Measurements from ENCODE around the gene ATP1B1.
"Not testable (repeated sequence)": the region's sequence is repeated elsewhere in the genome, so short reads cannot be mapped to it uniquely, and the experiment has no call there.

The ATP1B1 gene

DNA sequence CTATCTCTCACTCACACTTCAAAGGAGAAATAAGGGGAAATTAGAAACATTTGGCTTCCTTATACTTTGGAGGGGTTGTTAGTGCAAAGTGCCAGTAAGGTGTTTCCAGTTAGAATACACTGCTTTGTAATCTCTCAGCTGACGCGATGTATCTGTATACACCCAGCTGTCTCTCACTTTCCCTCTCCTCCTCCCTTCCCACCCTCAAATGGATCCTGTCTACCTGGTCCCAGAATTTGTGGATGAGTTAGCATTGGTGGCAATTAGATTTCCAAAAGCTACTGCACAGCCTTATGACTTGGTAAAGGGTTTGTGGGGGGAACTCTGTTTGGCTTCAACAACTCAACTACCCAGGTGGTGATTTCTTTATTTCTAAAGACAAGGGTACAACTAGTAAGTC lies 10.5 kb downstream of the ATP1B1 start:
- no peak for DNase-seq

DNA sequence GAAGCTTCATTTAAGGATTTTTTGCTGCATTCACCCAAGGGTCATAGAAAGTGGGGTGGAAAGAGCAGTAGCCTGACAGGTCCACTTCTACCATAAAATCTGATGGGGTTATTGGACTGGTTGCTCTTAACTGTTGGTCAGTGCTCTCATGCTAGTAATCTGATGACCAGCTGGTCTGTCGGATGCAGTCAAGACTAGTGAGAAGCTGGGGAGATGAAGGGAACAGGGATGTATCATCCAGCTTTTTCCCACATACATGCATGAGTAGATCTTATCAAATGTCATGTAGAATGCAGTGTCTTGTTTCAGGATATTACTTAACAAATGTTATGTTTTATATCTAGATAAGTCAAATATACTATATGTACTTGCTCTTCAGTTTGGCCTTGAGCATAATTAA lies 11.1 kb downstream of the ATP1B1 start:
- DNase-seq = no peak

DNA sequence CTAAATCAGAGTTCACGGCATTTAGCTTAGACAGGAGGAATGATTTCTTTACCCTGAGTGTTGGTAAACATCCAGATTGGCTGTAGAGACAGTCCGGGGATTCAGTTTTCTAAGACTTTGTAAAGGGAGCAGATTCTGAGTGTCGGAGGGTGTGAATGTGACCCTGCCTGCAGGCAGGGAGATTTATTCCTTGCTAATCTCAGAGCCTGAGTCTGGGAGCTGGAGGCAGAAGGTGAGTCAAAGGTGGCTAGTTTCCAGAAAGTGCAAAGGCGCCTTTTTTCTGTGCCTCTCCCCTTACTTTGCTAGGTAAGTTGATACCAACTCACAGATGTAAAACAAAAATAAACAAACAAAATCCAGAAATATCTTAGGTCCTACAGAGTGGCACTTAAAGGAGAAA lies 11.7 kb downstream of the ATP1B1 start:
- no peak for DNase-seq

DNA sequence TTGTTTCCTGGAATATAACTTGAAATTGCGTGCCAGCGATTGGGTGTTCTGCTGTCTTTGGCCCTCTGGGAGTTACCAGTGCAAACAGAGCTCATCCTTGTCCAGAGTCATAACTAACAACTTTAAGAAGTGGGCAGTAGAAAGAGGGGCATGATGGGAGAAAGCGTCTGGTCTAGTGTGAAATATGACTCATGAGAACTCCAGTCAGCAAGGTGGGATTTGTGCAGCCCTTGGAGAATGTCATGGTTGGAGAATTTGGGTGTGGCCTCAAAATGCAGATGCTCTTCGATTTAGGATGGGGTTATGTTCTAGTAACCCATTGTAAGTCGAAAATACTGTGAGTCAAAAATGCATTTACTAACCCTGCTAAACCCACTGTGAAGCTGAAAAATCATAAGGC lies 12.9 kb downstream of the ATP1B1 start:
- no peak for DNase-seq

DNA sequence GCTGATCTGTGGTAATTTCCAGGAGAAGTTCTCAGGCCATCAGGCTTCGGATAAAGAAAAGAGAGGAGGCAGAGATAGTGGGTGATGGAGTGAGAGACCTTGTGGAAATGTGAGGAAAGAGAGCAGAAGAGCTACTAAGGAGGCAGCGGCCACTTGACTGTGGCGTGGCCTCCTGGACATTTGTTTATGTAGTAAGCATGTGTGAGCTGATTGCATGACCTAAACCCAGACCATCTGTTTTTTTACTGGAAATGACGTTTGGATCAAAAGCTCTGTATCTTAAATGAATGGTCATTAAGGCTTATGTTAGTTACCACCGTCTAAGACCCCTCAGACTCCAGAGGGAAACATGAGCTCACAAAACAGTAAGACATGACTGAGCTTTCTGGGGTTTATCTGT lies 13.6 kb downstream of the ATP1B1 start:
- DNase-seq = no peak

DNA sequence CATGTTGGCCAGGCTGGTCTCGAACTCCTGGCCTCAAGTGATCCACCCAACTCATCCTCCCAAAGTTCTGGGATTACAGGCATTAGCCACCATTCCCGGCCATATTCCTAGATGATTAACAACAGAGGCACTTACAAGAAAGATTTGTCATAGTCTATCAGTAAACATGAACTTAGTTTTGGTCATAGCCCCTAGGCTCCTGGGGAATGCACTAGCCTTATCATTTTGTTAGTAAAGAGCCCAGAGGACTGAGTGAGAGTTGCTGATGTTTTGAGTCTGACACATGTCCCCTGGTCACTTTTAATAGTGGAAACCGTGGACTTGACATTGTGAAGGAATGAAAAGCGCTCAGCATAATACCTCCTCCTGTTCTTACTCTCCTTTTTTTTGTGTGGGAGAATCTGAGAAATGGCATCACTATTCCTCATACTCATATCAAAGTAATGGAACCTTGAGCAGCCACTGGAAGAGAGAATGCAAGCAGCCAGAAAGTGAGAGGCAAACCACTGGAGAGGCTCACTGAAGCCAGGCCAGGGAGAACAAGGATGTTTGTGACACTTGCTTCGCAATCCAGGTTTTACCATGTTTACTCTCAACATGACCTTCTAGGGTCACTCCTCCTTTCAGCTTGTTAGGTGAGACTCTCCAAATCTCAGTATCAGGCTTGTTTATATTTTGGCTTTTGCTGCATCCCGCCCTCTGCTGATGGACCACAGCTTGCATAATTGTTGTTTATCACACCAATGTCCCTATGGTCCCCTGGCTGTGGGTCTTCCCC lies 14.8 kb downstream of the ATP1B1 start:
- no peak for DNase-seq

DNA sequence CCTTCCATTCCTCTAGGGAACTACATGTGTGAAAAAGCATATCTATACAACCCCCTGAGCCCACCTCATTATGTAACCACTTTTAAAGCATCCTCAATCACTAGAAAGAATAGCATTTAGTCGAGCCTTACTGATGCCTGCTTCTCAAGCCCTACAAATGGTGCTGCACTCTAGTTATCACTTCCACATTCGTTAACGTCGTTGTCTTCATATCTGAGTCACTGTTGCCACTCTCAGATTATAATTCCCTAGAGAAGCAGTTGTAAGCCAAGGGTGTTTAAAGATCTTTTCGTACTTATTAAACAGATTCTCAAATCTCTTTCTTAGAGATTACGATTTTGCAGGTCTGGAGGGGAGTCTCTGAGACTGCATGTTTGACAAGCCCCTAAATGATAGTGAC lies 16.5 kb downstream of the ATP1B1 start:
- DNase-seq = no peak

DNA sequence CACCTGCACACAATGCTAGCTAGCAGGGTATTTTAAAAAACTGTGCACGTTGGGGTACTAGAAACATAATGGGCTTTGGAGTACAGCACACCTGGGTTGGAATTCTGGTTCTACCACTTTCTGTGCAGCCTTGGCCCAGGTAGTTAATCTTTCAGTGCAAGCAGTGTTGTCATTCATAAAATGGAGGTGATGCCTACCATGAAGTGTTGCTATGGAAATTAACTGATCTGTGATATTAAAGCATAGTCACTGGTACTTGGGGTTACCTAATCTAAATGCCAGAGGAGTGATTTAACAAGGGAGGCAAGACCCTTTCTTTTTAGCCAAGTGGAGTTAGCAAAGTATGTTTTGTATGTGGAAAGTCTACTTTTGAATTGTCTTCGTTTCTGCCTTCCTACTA lies 18.0 kb downstream of the ATP1B1 start:
- no peak for DNase-seq

DNA sequence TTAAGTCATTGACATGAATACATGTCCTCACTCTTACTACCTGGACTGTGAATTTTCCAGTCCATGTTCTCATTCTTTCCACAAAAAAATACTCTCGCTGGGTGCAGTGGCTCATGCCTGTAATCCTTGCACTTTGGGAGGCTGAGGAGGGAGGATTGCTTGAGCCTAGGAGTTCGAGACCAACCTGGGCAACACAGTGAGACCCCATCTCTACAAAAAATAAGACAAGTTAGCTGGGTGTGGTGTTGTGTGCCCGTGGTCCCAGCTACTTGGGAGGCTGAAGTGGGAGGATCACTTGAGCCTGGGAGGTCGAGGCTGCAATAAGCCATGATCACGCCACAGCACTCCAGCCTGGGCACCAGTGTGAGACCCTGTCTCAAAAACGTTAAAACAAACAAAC lies 19.1 kb downstream of the ATP1B1 start:
- not testable (repeated sequence) for DNase-seq

DNA sequence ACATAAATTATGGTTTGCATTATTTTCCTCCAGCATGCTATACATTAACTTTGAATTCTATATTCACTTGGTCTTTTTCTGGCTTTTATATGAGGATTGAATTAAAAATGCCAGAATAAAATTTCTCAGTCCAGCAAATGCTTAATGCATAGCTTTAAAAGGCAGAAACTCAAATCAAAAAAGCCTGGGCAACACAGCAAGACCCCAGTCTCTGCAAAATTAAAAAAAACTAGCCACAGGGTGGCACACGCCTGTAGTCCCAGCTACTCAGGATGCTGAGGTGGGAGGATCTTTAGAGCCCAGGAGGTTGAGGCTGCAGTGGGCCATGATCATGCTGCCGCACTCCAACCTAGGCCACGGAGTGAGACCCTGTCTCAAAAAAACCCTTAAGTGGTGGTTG lies 19.8 kb downstream of the ATP1B1 start:
- no peak for DNase-seq

DNA sequence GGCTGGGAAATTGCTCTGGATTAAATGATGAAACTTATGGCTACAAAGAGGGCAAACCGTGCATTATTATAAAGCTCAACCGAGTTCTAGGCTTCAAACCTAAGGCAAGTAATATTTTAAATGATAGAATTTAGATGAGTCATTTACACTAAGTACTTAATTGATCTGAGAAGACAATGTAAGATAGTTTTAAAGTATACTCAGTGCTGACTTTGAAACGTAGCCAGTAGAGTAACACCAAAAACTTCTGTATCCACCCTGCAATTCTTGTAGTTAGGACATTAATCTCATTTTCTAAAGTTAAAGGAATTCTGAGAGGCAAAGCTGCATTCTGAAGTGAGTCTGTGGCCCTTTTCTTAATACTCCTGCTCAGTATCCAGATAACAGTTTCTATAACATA lies 20.8 kb downstream of the ATP1B1 start:
- DNase-seq = no peak

DNA sequence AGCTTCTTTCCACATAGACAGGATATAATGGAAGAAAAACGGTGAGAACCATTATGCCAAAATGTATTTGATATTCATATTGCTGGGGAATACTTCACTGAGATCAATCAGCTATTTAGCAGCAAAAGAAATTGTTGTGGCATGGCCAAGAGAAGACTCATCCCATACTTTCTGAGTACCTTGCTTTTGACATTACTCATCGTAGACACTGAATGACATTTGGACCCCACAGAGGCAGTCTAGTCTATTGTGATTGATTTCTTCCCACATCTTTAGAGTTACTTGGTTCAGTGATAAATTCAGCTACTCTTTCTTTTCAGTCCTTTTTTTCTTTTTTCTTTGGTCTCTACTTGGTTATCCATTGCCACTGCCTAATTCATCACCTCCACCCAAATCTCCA lies 22.1 kb downstream of the ATP1B1 start:
- DNase-seq = no peak

DNA sequence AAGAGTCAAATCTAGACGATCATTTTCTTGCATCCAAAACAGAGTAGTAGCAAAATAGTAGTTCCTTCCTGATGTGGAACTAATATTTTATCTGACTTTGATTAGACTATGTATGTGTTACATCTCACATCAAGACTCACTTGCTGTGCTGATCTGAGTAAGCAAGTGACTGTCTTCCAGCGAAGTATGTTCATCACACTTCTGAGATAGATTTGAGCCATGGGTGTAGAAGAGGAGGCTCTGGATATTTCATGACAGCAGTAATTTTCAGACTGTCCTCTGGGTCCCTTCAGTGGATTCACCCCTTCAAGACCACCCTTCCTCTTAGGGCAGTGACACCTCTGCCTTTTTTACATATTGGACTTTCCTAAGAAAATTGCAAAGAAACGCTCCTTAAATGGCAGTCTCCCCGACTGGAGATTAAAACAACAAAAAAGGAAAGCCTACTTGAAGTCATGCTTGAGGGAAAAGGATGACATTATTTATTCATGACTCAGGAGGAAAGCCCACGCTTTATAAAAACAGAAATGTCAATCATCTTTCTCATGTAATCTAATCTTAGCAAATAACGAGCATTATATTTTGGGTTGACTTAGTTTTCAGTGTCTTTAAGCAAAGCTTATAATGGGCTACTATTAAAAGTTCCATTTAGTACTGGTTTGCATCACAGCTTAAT lies 22.8 kb downstream of the ATP1B1 start:
- DNase-seq = no peak

DNA sequence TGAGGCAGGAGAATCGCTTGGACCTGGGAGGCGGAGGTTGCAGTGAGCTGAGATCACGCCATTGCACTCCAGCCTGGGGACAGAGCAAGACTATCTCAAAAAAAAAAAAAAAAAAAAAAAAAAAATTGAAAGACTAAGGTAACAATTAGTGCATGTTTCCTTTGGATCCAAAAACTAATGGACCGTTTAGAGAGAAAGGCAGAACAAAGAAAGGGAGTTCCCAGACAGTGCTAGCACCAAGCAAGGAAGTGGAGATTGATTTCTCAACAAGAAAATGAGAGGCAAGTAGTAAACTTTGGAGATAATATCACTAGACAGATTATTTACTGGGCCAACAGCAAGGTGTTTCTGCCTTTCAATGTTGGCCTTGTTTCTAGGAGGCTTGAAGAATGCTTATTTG lies 24.2 kb downstream of the ATP1B1 start:
- no peak for DNase-seq

DNA sequence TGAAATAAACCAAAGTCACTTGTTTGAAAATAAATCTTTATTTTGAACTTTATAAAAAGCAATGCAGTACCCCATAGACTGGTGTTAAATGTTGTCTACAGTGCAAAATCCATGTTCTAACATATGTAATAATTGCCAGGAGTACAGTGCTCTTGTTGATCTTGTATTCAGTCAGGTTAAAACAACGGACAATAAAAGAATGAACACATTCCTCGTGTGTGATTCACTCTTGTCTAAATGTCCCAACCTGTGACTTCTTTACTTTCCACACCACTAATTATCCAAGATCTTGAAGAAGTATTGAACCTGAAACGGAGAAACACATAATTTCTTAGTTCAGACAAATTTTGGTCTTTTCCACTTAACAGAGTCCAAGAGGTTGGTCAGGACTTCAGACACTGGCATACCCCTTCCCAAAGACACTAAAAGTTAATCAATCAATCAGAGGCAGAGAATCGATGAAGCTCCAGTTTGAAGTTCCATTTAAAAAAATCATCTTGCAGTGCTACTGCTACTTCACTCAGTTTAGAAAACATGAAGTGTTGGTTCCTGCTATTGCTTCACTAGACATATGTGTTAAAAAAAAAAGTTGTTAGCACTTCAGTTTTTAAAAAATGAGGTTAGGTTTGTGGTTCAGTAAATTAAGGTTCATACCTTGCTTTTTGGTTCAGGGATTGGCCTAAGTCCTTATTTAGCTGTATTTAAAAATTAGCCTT lies 26.2 kb downstream of the ATP1B1 start:
- no peak for DNase-seq

DNA sequence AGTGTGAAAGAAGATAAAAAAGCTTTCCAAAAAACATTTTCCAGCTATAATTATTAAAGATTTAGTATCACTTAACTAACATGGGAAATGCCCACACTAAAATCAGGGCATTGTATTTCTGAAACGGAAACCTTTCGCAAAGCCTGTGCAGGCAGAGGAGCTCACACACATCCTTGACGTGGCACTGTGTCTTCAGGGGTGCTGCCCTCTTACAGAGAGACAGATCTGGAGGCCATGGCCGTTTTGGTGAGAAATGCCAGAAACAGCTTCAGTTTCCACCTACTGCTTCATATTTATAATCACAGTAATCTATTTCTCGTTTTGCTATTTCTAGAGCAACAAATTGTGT lies 26.7 kb downstream of the ATP1B1 start:
- no peak for DNase-seq

DNA sequence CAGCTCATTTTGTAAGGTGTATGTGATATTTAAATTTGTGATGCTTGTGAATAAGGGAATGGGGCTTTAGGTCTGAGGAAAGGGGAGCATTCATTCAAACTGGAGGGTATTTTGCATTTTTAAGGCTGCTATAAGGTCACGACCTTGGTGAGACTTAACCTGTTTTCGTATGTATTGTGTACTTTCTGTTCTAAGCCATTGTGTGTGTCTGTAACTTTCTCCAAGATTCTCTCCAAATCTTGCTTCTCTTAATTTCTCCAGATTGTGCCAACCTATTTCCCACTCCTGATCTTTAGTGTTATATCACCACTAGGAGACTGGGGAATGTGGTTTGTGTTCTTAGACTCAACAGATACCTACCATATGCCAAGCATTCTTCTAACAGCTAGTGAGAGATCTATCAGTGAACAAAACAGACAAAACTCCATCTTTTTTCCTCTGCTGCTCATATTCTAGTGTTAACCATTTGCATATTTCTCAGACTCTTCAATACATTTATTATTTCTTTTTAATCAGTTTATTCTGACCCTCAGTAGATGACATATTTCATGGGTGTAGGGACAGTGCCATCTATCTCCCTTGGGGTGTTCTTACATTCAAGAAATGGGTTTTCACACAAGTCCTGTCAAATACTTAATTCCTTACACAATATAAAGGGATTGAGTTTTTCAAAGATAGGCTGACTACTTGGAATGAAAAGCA lies 27.5 kb downstream of the ATP1B1 start:
- DNase-seq = no peak

DNA sequence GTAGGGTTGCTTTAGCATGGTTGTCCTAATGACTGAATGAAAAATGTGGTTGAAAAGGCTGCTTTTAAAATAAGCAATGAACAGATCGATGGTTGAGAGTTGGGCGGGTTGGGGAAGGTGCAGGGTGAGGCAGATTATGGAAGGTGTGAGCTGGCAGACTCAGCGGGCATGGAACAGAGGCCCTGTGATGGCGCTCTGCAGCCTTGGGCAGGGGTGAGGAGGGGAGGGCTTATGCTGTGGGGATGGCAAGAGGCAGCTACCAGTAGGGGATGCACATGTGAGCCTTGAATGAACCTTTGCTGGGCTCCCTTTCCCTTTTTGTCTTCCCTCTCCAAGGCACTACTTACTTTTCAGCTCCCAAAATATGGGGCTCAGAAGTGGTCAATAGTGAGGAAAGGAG lies 30.9 kb downstream of the ATP1B1 start:
- no peak for DNase-seq

DNA sequence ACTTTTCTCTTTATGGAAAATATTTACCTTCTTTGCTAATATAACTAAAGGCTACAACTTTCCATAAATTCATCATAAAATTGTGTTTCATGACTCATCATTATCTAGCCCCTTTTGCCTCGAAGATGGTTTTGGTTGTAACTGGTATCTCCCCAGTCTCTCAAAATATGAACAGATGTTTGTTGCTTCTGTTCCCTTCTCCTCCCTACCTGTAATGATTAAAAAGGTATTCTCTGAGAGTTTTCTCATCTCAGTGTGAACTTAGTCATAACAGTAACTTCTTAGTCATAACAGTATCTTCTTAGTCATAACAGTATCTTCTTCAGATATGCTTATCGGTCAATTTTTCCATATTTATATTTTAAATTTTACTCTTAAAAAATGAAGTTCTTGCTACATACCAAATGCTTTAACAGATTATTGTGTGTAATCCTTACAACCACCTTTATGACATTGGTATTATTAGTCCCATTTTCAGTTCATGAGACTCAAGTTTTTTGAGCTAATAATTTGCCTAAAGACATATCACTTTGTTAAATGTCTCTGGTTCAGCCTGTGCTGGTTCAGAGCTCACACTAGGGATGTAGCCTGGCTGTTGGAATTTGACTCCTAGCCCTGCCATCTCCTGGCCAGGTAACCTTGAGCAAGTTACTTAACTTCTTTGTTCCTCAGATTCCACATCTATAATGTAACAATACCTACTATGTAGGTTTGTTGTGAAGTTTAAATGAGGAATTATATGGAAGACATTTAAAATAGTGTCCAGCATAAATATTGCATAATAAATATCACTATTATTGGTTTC lies 32.6 kb downstream of the ATP1B1 start:
- DNase-seq = no peak

DNA sequence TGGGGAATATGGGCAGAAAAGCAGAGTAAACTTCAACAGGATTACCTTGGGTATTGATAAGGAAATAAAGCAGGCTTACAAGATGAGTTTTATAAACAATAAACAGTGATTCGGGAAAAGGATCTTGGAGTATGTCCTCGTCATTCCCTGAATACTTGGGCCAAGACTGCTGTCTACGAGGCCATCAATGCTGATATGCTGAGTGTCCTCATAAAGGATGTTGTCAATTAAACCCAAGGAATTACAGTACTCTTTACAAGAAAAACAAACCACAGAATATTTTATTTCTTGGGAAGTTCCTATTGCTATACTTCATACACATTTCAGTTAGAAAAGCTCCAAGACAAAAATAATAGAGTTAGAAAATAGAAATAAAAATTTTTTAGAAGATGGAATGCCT lies 34.9 kb downstream of the ATP1B1 start:
- DNase-seq = no peak

DNA sequence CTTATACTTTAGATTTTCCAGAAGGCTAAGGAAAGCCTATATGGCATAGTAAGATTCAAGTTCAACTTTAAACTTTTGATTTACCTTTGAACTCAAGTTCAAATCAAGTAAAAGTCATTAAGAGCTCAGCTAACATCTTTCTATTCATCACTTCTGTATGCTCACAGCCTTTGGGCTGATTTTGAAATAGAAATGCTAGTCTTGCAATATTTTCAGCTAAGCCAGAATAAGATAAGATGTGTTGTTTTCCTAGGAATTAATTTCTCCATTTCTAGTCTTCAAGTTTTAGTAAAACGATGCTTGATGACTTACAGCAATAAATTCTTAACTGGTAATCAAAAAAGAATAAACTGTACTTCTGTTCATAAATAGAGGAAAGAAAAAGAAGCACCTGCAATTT lies 35.6 kb downstream of the ATP1B1 start:
- DNase-seq = no peak

DNA sequence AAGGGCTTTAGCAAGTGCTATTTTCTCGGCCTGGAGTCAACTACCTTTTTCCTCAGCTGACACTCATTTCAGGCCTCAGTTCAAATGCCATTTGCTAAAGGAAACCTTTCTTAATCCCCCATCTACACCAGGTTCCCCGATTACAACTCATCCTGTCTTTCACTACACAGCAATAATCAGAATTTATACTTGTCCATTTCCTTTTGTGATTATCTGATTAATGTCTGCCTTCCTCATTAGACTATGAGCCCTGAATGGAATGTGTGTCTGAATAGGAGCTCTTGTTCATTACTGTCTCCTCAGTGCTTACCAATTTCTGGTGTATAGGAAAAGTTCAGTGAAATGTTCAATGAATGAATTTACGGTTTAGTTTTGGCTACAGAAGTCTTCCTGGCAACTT lies 36.9 kb downstream of the ATP1B1 start:
- DNase-seq = no peak

DNA sequence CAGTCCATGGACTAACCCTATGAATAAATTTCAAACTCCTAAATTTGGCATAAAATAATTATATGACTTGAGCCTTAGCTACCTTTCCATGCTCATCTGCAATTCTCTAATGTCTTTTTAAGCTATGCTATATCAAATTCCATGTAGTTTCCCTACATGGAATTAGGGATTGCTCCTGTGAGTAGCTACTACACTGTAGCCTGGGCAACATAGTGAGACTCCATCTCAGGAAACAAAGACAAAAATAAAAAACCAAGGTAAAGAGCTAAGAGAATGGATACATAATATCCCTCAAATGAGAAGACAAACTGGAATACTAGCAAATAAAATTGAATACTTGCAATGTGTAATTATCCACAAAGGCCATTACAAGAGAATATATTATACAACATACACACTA lies 37.5 kb downstream of the ATP1B1 start:
- no peak for DNase-seq
